Activated T-helper 1 cell treated with anti-CD3 and anti-CD28 coated beads, Interleukin-12 subunit alpha, Interleukin-12 subunit beta, Interleukin-2, Interleukin-4 antibody, amounts not matched to agents 30 ng/mL and 10 ng/mL and 1 ng/mL, durations not matched to agents 14 hours and 24 hours and 36 hours (primary cell): ENCODE data around the gene NRROS. TPM values are rescaled to one million over a fixed set of nuclear protein-coding genes. Genes with fewer than 3 reads are reported as not detected.
"Not testable (repeated sequence)": the region's sequence is repeated elsewhere in the genome, so short reads cannot be mapped to it uniquely, and the experiment has no call there.

Experiments
- DNase-seq: peaks from one replicate; pipeline ENCODE4 v3.0.0; 2021; ENCODE audit warnings: low spot score
- H3K27ac Mint-ChIP-seq: one replicate; pipeline ENCODE4 v1.8.0; 2021; ENCODE audit warnings: mild to moderate bottlenecking, mixed read lengths
- H3K27me3 Mint-ChIP-seq: one replicate; pipeline ENCODE4 v1.8.0; 2022; ENCODE audit warnings: mild to moderate bottlenecking, moderate library complexity, mixed read lengths; ENCODE audit not compliant: insufficient read depth
- H3K36me3 Mint-ChIP-seq: one replicate; pipeline ENCODE4 v1.8.0; 2021; ENCODE audit warnings: low read depth, mixed read lengths
- H3K4me1 Mint-ChIP-seq: one replicate; pipeline ENCODE4 v1.8.0; 2021; ENCODE audit warnings: low read depth, mixed read lengths
- H3K4me3 Mint-ChIP-seq: one replicate; pipeline ENCODE4 v1.8.0; 2021; ENCODE audit warnings: mild to moderate bottlenecking, moderate library complexity, mixed read lengths
- H3K9me3 Mint-ChIP-seq: one replicate; pipeline ENCODE4 v1.8.0; 2021; ENCODE audit warnings: mixed read lengths
- intact Hi-C: fragments of 100-400 bp; cut with micrococcal nuclease; formaldehyde crosslinking; loops from one replicate; pipeline ENCODE4 v1.15.1; 2024
- total RNA-seq: library from RNA; stranded (reverse); gene quantifications from 2 replicates; pipeline ENCODE4 v1.2.3, GENCODE V29; 2022

NRROS gene
- total RNA-seq, result 37.8 and 38.8 TPM in 2 replicates

DNA sequence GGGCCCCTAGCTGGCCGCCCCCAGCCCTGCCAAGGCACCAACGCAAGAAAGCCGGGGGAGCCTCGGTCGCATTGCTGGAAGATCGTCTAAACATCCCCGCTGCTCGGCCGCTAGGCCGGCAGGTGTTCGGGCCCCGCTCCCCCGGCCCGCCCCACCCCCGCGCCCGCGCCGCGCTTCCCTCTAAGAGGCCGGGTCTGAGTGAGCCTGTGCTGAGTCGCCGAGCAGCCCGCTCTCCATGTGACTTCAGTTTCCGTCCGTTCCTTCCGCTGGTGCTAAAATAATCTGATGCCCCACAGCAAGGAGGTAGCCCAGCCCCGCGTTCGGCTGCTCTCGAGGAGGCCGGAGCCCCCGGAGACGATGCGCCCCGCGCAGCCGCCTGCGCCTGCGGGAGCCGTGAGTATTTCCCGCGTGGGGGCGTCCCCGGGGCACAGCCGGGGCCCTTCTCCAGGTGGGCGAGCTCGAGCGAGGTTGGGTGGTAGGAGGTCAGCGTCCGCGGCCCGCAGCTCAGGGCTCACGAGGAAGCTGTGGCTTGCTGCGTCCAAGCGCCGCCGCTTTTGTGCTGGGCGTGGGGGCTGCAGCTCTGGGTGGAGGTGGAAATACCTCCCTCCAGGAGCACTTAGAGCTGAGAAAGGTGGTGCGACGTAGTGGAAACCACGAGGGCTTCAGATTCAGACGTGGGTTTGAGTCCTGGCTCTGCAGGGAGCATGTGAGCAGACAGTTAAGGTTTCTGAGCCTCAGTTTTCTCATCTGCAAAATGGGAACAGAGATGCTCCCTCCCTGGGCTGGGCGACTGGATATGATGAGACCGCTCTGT is at the start of gene NRROS:
Gene NRROS (plus strand): TSS at position 212 of the 814 bp plus-strand sequence. CDS start 14,846 bp downstream, outside the sequence.
- Mint-ChIP-seq H3K4me3 (peak within 1 kb of the TSS; percentile 94), H3K36me3 (peaks cover 26% of the 10 kb centered on the region), H3K27ac (peak within 1 kb of the TSS; percentile 94), H3K9me3 (no peaks in the 10 kb centered on the region), H3K27me3 (no peaks in the 10 kb centered on the region), H3K4me1 (peaks cover 75% of the 10 kb centered on the region)
- DNase-seq, result peak; percentile 61
- intact Hi-C loops, result loop anchor here (1.0 kb wide), 4 partner anchors 7 to 46 kb away; no protein-coding TSS in a partner anchor

DNA sequence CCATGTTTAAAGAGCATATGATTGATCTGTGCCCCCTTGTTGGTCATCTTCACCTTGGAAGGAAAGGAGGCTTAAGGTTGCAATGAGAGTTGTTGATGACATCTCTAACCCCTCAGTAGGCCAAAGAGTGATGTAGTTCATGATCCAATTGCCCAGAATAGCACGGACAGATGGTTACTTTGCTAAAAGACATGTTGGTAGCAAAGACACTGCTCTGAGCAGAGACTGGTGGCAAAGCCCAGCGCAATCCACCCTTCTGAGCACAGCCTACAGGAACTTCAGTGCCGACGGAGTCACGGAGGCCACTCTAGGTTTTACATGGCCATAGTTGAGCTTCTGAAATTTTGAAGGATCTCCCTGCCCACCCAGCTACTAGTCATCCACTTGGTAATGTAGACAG is 49.2 kb upstream of the NRROS start:
- Mint-ChIP-seq H3K4me3 (no peak overlapping the region), H3K27me3 (peaks cover 3% of the 10 kb centered on the region), H3K36me3 (no peaks in the 10 kb centered on the region), H3K4me1 (no peaks in the 10 kb centered on the region), H3K9me3 (no peaks in the 10 kb centered on the region), H3K27ac (no peak overlapping the region)
- intact Hi-C loops, result no loop called here
- DNase-seq, result no peak

DNA sequence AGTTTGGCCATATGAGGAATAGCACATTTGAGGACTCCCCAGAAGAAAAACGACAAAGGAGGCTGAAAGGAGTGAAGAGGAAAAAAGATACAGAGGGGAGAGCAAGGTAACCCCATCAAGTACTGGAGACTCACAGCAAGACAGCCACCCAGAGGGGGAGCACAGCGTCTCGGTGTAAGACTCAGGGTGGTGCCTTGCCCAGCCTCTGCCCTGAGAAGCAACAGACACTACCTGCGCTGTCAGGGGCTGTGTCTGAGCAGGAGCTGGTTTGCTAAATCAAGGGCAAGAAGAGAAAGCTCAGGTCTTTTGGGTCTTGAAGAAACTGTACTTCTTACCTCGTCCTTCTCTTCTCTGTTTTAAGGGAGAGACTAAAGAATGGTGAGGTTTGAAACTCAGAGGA is 43.1 kb upstream of the NRROS start:
- no peak for DNase-seq
- no peak overlapping the region for H3K4me3 Mint-ChIP-seq

DNA sequence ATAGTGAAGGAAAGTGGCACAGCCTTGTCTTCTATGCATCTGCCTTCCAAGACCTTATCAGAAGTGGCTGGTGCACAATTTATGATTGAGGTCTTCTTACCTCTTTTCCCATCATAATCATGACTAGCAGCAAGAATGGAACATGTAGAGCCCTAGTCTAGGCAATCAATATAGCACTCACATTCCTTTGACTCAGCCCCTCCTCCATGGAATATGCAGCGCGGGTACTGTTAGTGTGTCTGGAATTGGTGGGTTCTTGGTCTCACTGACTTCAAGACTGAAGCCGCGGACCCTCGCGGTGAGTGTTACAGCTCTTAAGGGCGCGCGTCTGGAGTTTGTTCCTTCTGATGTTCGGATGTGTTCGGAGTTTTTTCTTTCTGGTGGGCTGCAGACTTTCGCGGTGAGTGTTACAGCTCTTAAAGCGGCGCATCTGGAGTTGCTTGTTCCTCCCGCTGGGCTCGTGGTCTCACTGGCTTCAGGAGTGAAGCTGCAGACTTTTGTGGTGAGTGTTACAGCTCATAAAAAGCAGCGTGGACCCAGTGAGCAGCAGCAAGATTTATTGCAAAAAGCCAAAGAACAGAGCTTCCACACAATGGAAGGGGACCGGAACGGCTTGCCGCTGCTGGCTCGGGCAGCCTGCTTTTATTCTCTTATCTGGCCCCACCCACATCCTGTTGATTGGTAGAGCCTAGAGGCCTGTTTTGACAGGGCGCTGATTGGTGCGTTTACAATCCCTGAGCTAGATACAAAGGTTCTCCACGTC is 41.3 kb upstream of the NRROS start:
- H3K9me3 Mint-ChIP-seq, H3K27ac Mint-ChIP-seq, H3K36me3 Mint-ChIP-seq: not testable (repeated sequence)
- Mint-ChIP-seq H3K4me1 (peaks cover 11% of the 10 kb centered on the region), H3K4me3 (peak overlapping the region; percentile 78), H3K27me3 (peaks cover 27% of the 10 kb centered on the region)
- peak; percentile 43 for DNase-seq
- intact Hi-C loops, result loop anchor here (1.0 kb wide), 1 partner anchor 11 kb away; no protein-coding TSS in a partner anchor

More for the DNA sequence above, 43.1 kb upstream of the NRROS start:
- H3K36me3 Mint-ChIP-seq, result no peaks in the 10 kb centered on the region
- peaks cover 27% of the 10 kb centered on the region for H3K27me3 Mint-ChIP-seq
- intact Hi-C loops, result no loop called here
- H3K9me3 Mint-ChIP-seq, result no peaks in the 10 kb centered on the region
- no peak overlapping the region for H3K27ac Mint-ChIP-seq
- H3K4me1 Mint-ChIP-seq, result peaks cover 11% of the 10 kb centered on the region

DNA sequence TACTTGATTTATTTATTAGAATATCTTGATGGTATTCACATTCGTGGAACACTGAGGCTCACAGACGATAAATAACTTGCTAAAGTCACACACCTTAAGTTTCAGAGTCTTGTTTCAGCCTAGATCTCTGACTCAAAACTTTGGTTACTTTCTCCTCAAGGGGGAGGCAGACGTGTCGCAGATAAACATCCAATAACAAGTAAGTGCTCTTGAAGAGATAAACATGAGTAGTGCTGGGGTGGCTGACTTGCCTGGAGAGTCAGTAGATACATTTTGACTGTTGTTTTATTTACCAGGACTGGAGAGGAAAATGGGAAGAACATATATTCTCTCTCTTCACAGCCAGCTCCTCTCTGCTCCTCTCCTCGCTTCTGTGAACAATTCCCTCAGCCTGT is 39.8 kb upstream of the NRROS start:
- no peak for DNase-seq
- H3K4me1 Mint-ChIP-seq, result peaks cover 16% of the 10 kb centered on the region
- no peaks in the 10 kb centered on the region for H3K36me3 Mint-ChIP-seq
- peaks cover 23% of the 10 kb centered on the region for H3K27me3 Mint-ChIP-seq
- no peaks in the 10 kb centered on the region for H3K9me3 Mint-ChIP-seq
- H3K27ac Mint-ChIP-seq, result no peak overlapping the region
- no peak overlapping the region for H3K4me3 Mint-ChIP-seq
- intact Hi-C loops, result no loop called here

DNA sequence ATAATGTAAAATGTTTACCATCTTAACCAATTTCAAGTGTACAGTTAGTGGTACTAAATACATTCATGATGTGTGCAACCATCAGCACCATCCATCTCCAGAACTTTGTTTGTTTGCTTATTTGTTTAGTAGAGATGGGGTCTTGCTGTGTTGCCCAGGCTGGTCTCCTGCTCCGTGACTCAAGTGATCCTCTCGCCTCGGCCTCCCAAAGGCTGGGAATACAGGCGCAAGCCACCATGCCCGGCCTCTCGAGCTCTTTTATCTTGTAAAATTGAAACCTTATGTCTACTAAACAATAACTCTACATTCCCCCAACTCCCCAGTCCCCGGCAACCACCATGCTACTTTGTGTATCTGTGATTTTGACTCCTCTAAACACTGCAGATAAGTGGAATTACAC is 39.1 kb upstream of the NRROS start:
- H3K36me3 Mint-ChIP-seq, result no peaks in the 10 kb centered on the region
- DNase-seq, result no peak
- H3K4me3 Mint-ChIP-seq, result no peak overlapping the region
- peaks cover 23% of the 10 kb centered on the region for H3K27me3 Mint-ChIP-seq
- H3K27ac Mint-ChIP-seq, result no peak overlapping the region
- H3K4me1 Mint-ChIP-seq, result peaks cover 18% of the 10 kb centered on the region
- H3K9me3 Mint-ChIP-seq, result no peaks in the 10 kb centered on the region
- intact Hi-C loops, result no loop called here

DNA sequence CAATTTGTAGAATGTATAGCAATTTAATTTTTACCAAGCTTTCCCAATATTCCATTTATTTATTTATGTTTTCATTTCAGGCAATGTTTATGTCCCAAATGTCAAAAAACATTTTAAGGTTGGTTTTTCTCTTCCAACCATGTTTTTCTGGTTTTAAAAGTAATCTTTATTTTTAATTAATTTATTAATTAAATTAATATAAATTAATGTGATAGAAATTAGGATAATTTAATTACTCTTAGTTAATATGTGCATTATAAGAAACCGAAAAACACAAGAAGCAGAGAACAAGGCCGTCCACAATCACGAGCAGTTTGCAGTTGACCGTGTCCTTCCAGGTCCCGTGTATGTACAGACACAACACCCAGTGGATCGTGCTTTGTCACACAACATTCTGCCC is 36.8 kb upstream of the NRROS start:
- no peak overlapping the region for H3K27ac Mint-ChIP-seq
- H3K4me3 Mint-ChIP-seq, result no peak overlapping the region
- H3K36me3 Mint-ChIP-seq, result no peaks in the 10 kb centered on the region
- H3K9me3 Mint-ChIP-seq, result no peaks in the 10 kb centered on the region
- DNase-seq, result no peak
- peaks cover 9% of the 10 kb centered on the region for H3K27me3 Mint-ChIP-seq
- peaks cover 18% of the 10 kb centered on the region for H3K4me1 Mint-ChIP-seq
- intact Hi-C loops, result no loop called here

DNA sequence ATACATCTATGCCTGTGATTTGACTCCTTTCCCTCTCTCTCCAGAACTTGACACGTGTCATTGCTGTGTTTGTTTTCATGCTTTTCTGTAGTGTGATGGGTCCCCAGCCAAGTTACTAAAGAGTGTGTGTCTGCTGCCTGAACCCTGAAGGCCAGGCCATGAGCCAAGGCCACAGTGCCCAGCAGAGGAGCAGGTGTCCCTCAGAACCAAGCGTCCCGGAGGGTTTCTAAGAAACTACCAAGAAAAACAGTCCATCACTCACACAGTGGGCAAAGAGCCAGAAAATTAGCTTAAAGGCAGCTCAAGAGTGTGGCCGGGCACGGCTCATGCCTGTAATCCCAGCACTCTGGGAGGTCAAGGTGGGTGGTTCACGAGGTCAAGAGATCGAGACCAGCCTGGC is 35.8 kb upstream of the NRROS start:
- no peaks in the 10 kb centered on the region for H3K9me3 Mint-ChIP-seq
- H3K27ac Mint-ChIP-seq, result no peak overlapping the region
- intact Hi-C loops, result no loop called here
- no peak overlapping the region for H3K4me3 Mint-ChIP-seq
- peaks cover 13% of the 10 kb centered on the region for H3K4me1 Mint-ChIP-seq
- H3K27me3 Mint-ChIP-seq, result peaks cover 2% of the 10 kb centered on the region
- no peak for DNase-seq
- H3K36me3 Mint-ChIP-seq, result no peaks in the 10 kb centered on the region

DNA sequence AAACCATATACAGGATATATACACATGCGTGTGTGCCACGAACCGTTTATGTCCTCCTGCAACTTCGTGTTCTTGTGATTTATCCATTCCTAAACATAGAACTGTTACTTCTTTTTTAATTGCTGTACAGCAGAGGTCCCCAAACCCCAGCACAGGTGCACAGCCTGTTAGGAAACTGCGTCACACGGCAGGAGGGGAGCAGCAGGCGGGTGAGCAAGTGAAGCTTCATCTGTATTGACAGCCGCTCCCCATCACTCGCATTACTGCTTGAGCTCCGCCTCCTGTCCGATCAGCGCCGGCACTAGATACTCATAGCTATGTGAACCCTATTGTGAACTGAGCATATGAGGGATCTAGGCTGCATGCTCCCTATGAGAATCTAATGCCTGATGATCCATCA is 34.9 kb upstream of the NRROS start:
- Mint-ChIP-seq H3K36me3 (no peaks in the 10 kb centered on the region), H3K4me3 (no peak overlapping the region), H3K4me1 (peaks cover 21% of the 10 kb centered on the region), H3K9me3 (no peaks in the 10 kb centered on the region), H3K27ac (no peak overlapping the region), H3K27me3 (peaks cover 2% of the 10 kb centered on the region)
- intact Hi-C loops, result no loop called here
- DNase-seq, result peak; percentile 44

DNA sequence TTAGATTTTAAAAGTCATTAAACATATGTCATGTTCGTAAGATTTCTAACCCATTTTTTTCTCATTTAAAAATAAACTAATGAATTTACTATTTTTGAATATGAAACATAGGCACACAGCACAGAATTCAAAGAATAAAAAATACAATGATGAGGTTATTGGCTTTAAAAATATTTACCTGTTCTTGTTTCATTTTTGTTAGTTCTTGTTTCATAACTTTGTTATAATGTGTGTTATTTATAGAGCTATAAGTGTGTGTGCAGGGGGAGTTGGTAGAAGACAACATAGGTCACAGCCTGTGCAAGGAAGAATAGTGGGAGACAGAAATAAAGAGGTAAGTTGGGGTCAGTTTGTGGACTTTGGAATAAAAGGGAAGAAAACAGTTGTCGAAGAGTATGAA is 30.8 kb upstream of the NRROS start:
- peak overlapping the region; percentile 64 for H3K27ac Mint-ChIP-seq
- peaks cover 2% of the 10 kb centered on the region for H3K27me3 Mint-ChIP-seq
- no peaks in the 10 kb centered on the region for H3K36me3 Mint-ChIP-seq
- no peaks in the 10 kb centered on the region for H3K9me3 Mint-ChIP-seq
- intact Hi-C loops, result loop anchor here (1.0 to 2.0 kb wide), 12 partner anchors 10 to 363 kb away; partner anchors contain the start of genes NCBP2 and NRROS
- peaks cover 45% of the 10 kb centered on the region for H3K4me1 Mint-ChIP-seq
- DNase-seq, result no peak
- H3K4me3 Mint-ChIP-seq, result no peak overlapping the region

DNA sequence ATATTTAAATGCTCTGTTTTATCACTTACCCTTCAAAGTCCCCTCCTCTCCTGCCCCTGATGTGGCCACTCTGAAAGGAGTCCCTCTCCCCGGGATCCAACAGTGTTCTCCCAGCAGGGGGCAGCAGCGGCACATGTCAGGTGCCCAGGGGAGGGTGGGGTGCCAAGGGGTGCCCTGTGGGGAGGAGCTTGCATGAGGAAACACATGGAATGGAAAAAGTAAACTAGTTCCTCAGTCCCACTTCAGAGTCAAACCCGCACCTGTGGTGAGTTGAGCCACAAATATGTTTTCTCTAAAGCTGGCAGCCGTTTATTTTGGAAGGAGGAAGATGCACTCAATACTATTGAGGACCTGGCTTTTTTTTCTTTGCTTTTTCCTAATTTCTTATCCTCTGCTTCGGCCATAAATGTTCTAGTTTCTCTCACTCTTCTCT is 30.1 kb upstream of the NRROS start:
- intact Hi-C loops, result loop anchor here (1.0 to 2.0 kb wide), 12 partner anchors 11 to 362 kb away; partner anchors contain the start of genes NCBP2 and NRROS
- peak overlapping the region; percentile 20 for H3K4me3 Mint-ChIP-seq
- H3K9me3 Mint-ChIP-seq, result no peaks in the 10 kb centered on the region
- H3K36me3 Mint-ChIP-seq, result no peaks in the 10 kb centered on the region
- peaks cover 2% of the 10 kb centered on the region for H3K27me3 Mint-ChIP-seq
- peak; percentile 85 for DNase-seq
- peaks cover 43% of the 10 kb centered on the region for H3K4me1 Mint-ChIP-seq
- peak overlapping the region; percentile 56 for H3K27ac Mint-ChIP-seq

DNA sequence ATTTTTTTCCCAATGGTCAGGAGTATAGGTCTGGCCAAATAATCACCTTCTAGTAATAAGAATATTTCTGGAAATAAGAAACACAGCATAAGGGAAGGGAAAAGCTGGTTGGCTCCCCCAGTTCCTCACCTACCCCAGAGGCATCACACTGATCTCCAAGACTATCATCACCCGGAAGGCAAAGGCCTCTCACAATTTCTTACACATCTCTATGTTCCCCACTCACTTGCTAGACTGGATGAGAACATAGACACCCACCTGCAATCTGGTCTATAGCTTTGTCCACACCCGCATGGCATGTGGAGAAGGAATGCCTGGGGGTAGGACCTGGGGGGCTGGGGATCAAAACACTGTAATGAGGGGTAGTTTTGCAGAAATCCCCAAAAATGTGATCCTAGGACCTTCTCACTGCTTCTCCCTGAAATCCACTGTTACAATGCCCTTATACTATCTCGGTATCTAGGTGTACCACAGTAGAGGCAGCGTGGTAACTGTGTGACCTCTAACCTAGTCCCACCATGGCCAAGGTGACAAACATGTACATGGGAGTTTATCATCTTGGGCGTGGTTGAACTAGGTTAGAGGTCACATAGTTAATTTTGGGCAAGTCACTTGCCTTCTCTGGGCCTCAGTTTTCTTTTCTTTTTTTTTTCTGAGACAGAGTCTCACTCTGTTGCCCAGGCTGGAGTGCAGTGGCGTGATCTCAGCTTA is 29.5 kb upstream of the NRROS start:
- DNase-seq, result no peak
- Mint-ChIP-seq H3K4me1 (peaks cover 38% of the 10 kb centered on the region), H3K9me3 (no peaks in the 10 kb centered on the region), H3K27me3 (peaks cover 2% of the 10 kb centered on the region), H3K36me3 (no peaks in the 10 kb centered on the region), H3K4me3 (peak overlapping the region; percentile 20), H3K27ac (peak overlapping the region; percentile 56)
- intact Hi-C loops, result loop anchor here (1.0 to 2.0 kb wide), 12 partner anchors 12 to 361 kb away; partner anchors contain the start of genes NCBP2 and NRROS
